CD4-positive, alpha-beta T cell treated with Interleukin-6 at 100 ng/mL for 8 hours (primary cell): ENCODE data around the gene CBL.

Experiments used
- DNase-seq: peaks from one replicate; pipeline ENCODE4 v3.0.0-alpha.2; 2020; ENCODE audit warnings: mixed read lengths, low spot score

The CBL gene

GRCh38 chr11:119347242-119347641, 141.1 kb downstream of the CBL start:
- no peak for DNase-seq

GRCh38 chr11:119347940-119348605, 141.9 kb downstream of the CBL start:
- no peak for DNase-seq

GRCh38 chr11:119350302-119350701, 144.2 kb downstream of the CBL start:
- no peak for DNase-seq

GRCh38 chr11:119351232-119351631, 145.1 kb downstream of the CBL start:
- DNase-seq, result no peak

GRCh38 chr11:119352857-119353260, 146.7 kb downstream of the CBL start:
- no peak for DNase-seq

- no peak for DNase-seq
These were observed 149.1 kb downstream of the CBL start for GRCh38 chr11:119355091-119355843.

GRCh38 chr11:119356349-119357031, 150.4 kb downstream of the CBL start:
- peak; percentile 61 for DNase-seq

- no peak for DNase-seq
These were observed 150.9 kb downstream of the CBL start for GRCh38 chr11:119357074-119357473.
